ENCODE measurements around the gene LCE7A. TPM values are rescaled to one million over a fixed set of nuclear protein-coding genes. Genes with fewer than 3 reads are reported as not detected.
A peak's percentile ranks its signal among the peaks of the same experiment; 100 is the strongest.

Gene LCE7A
- polyA plus RNA-seq, 1 donor (not counting 4 experiments of a cell fraction or from before 2014, with no cell fraction given), result not detected

DNA sequence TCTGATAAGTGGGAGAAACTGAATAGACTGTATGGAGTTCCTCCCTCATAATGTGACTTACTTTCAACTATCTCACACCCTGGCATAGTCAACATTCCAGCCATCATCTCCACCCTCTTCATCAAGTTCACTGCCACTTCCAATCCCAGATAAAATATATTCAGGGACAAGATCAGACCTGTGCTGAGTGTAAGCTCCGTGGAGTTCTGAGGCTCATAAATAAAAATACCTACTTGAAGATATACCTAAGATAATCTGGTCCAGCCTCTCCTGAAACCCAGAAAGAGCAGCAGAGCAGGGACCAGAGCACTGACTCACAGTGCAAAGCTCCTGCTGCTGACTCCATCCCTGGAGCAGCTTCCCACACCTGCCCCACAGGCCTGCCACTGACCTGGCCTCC is 1.7 kb upstream of the LCE7A start:
- Histone ChIP-seq H3K9me3 (ENCODE audit: control insufficient read depth, low read depth, low read length) (no peaks in the 10 kb centered on the region), H4K20me1 (ENCODE audit: control insufficient read depth, extremely low read depth, insufficient read depth, low read length) (no peaks in the 10 kb centered on the region), H3K9ac (ENCODE audit: control insufficient read depth, extremely low read depth, insufficient read depth, low read length) (no peak overlapping the region), H3K4me1 (ENCODE audit: control insufficient read depth, extremely low read depth, insufficient read depth, low read length) (peaks cover 14% of the 10 kb centered on the region), H3K27ac (ENCODE audit: control insufficient read depth, insufficient read depth, low read length) (no peak overlapping the region), H3K36me3 (ENCODE audit: control insufficient read depth in 2 of 2, extremely low read depth in 1 of 2, insufficient read depth in 2 of 2, low read length in 2 of 2) (no peaks in the 10 kb centered on the region), H2AFZ (ENCODE audit: control insufficient read depth, low read length) (no peak overlapping the region), H3K9me1 (ENCODE audit: control insufficient read depth, extremely low read depth, insufficient read depth, low read length) (no peaks in the 10 kb centered on the region), H3K4me3 (ENCODE audit: control insufficient read depth in 2 of 3, extremely low read depth in 1 of 3, insufficient read depth in 2 of 3, low read depth in 1 of 3, low read length in 3 of 3) (no peak overlapping the region), H3K4me2 (ENCODE audit: control insufficient read depth, extremely low read depth, insufficient read depth, low read depth, low read length) (no peak overlapping the region), H3K27me3 (ENCODE audit: control insufficient read depth, extremely low read depth, insufficient read depth, low read length) (no peaks in the 10 kb centered on the region), H3K79me2 (ENCODE audit: control insufficient read depth, insufficient read depth, low read length) (no peaks in the 10 kb centered on the region)
- dilution Hi-C loops (cut with MboI; ENCODE audit: extremely low pct_ligation_motif_present, low sequenced_read_pairs), result no loop called here
- DNase-seq (ENCODE audit: low read depth, low spot score), result no peak
- FAIRE-seq, result peak; percentile 73
- TF ChIP-seq CTCF (optimal IDR thresholded peaks at IDR 0.05 in 1 of 3, IDR thresholded peaks at IDR 0.05 in 1 of 3, conservative IDR thresholded peaks at IDR 0.05 in 1 of 3; ENCODE audit: extremely low read depth in 1 of 3, insufficient read depth in 2 of 3, low read length in 3 of 3), result no peak
- no peak for TF ChIP-seq EZH2 (IDR thresholded peaks at IDR 0.05; ENCODE audit: low read length)

GRCh38 chr1:152860129-152860528 is 333 bp downstream of the LCE7A start:
- no peak for FAIRE-seq
- TF ChIP-seq CTCF (optimal IDR thresholded peaks at IDR 0.05 in 1 of 3, IDR thresholded peaks at IDR 0.05 in 1 of 3, conservative IDR thresholded peaks at IDR 0.05 in 1 of 3; ENCODE audit: extremely low read depth in 1 of 3, insufficient read depth in 2 of 3, low read length in 3 of 3), result no peak
- TF ChIP-seq EZH2 (IDR thresholded peaks at IDR 0.05; ENCODE audit: low read length), result no peak
- no peaks in the 10 kb centered on the region for H3K9me1 ChIP-seq (ENCODE audit: control insufficient read depth, extremely low read depth, insufficient read depth, low read length)
- no peaks in the 10 kb centered on the region for H4K20me1 ChIP-seq (ENCODE audit: control insufficient read depth, extremely low read depth, insufficient read depth, low read length)
- H2AFZ ChIP-seq (ENCODE audit: control insufficient read depth, low read length), result no peak overlapping the region
- DNase-seq (ENCODE audit: low read depth, low spot score), result no peak
- no peak overlapping the region for H3K4me3 ChIP-seq (ENCODE audit: control insufficient read depth in 2 of 3, extremely low read depth in 1 of 3, insufficient read depth in 2 of 3, low read depth in 1 of 3, low read length in 3 of 3)
- no peaks in the 10 kb centered on the region for H3K79me2 ChIP-seq (ENCODE audit: control insufficient read depth, insufficient read depth, low read length)
- no peaks in the 10 kb centered on the region for H3K9me3 ChIP-seq (ENCODE audit: control insufficient read depth, low read depth, low read length)
- H3K9ac ChIP-seq (ENCODE audit: control insufficient read depth, extremely low read depth, insufficient read depth, low read length), result no peak overlapping the region
- H3K4me1 ChIP-seq (ENCODE audit: control insufficient read depth, extremely low read depth, insufficient read depth, low read length), result peaks cover 14% of the 10 kb centered on the region
- H3K27ac ChIP-seq (ENCODE audit: control insufficient read depth, insufficient read depth, low read length), result no peak overlapping the region
- H3K27me3 ChIP-seq (ENCODE audit: control insufficient read depth, extremely low read depth, insufficient read depth, low read length), result no peaks in the 10 kb centered on the region
- H3K4me2 ChIP-seq (ENCODE audit: control insufficient read depth, extremely low read depth, insufficient read depth, low read depth, low read length), result no peak overlapping the region
- dilution Hi-C loops (cut with MboI; ENCODE audit: extremely low pct_ligation_motif_present, low sequenced_read_pairs), result no loop called here
- no peaks in the 10 kb centered on the region for H3K36me3 ChIP-seq (ENCODE audit: control insufficient read depth in 2 of 2, extremely low read depth in 1 of 2, insufficient read depth in 2 of 2, low read length in 2 of 2)
